Posterior cingulate gyrus (tissue), 11 donors: ENCODE measurements around the gene RASGRF2.
"Not testable (repeated sequence)": the region's sequence is repeated elsewhere in the genome, so short reads cannot be mapped to it uniquely, and the experiment has no call there.

ENCODE experiments used
- DNase-seq, 10 donors: peaks; one replicate each; pipeline versions ENCODE4 v3.0.0 to v3.0.0-alpha.2; 2020 to 2021; ENCODE audit warnings: mixed read lengths in 3 of 10
- intact Hi-C: fragments of 100-400 bp; cut with DNase I; formaldehyde crosslinking; loops from one replicate; pipeline ENCODE4 v1.15.1; 2023

Gene RASGRF2

DNA sequence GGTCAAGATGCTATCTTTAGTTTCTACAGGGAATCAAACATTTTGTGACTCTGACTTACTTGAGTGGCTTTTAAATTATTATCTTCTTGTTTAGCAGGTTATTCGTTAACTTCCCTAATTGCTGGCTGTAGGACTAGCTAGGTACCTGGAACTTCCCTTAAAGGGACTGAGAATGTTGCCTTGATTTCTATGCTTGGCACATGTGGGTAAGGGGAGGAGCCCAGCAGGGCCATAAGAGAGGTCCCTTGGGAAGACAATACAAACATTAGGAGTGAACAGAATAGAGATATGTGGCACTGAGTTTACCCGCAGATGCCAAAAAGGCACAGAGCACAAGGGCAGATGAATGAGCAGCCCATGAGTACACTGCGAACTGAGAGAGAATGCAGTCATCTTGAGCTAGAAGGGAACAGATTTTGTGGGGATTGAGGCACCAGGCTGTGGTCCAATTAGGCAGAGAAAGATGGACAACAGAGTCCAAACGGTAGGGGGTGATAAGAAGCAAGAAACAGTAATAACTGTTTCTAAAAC is 282.8 kb downstream of the RASGRF2 start:
- no peak for DNase-seq
- intact Hi-C loops: no loop called here

GRCh38 chr5:81244451-81244850 is 284.3 kb downstream of the RASGRF2 start:
- intact Hi-C loops: no loop called here

GRCh38 chr5:81245871-81246235 is 285.7 kb downstream of the RASGRF2 start:
- no peak for DNase-seq
- intact Hi-C loops: no loop called here

More at GRCh38 chr5:81244451-81244850, 284.3 kb downstream of the RASGRF2 start:
- DNase-seq: no peak

DNA sequence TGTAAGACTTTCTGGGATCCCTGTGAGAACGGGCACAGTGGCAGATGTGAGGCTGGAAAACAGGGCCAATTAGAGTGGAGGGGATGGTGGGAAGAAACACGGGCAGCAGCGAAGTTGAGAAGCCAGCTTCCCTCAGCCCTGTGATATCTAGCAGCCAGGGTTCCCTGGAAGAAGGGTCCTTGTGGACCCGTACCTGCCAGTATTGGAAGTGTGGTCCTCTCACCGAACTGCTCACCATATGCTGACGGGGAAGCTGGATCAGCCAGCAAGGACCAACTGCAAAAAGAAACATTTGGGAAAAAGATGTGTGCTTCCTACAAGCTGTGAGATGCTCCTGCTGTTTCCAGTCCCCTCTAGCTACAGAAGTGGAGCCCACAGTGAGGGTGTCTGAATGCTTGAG is 286.5 kb downstream of the RASGRF2 start:
- intact Hi-C loops: no loop called here
- DNase-seq: no peak

GRCh38 chr5:81247441-81247972 is 287.3 kb downstream of the RASGRF2 start:
- intact Hi-C loops: no loop called here
- DNase-seq: no peak

DNA sequence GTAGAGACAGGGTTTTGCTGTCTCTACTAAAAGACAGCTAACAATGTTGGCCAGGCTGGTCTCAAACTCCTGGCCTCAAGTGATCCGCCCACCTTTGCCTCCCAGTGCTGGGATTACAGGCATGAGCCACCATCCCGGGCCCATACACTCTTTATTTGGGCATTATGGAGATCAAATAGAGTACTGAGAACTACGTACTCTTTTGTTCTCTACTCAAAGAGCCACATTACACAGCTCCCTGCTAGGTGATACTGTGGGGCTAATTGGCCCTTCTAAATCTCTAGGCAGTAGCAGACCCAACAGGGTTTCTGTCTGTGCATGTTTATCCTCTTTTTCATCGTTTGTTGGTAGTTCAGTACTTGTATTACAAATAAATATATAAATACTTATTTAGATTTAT is 289.1 kb downstream of the RASGRF2 start:
- intact Hi-C loops: no loop called here
- no peak for DNase-seq

DNA sequence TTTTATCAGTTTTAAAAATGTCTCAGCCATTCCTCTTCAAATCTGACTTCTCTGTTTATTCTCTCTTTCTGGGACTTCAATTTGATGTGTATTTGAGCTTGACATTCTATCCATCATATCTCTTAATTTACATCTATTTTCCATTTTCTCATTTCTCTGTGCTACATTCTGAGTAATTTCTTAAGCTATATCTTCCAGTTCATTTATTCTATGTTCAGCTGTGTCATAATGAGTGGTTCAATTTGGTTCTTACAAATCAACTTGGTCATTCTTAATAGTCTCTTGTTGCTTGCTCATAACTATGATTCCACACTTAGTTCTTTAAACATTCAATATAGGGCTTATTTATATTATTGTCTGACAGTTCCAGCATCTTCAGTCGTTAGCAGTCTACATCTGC is 289.8 kb downstream of the RASGRF2 start:
- DNase-seq: no peak
- intact Hi-C loops: no loop called here

DNA sequence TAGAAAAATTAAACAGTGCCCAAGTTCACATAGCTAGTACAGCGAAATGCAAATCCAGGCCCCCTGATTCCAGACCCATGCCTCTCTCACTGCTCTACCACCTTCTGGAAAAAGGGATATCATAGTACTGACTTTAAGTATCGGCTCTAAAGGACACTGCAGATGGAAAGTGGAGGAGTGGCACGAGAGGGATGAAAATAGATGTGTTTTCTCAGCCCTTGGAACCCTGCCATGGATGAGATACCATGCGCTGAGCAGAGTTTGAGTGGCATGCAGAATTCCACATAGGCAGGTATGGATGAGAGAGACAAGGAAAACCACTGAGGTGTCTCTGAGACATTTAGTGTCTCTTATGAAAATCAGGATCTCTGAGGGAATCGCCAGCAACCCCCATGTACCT is 291.8 kb downstream of the RASGRF2 start:
- DNase-seq: no peak
- intact Hi-C loops: no loop called here

DNA sequence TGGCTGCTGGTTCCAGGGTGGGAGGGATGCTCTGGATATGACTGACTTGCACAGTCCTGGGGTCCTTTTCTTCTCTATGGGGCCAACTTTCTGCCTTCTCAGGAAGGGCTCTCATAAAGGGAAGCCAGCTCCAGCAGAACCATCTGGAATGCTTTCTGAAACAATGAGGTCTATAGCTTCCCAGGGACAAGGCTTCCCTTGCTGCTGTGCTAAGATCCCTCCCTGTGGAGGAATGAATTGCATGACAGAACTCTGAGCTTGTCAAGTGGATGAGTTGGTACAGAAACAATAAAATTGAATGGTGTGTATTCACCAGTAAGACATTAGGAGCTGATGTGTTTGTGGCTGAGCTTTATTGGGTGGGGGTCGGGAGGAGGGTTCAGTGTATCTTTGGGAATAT is 292.7 kb downstream of the RASGRF2 start:
- intact Hi-C loops: no loop called here
- no peak for DNase-seq

- intact Hi-C loops: no loop called here
- peak in 1 of 10 donors; percentile 19 for DNase-seq
Observed at GRCh38 chr5:81253875-81254274, 293.7 kb downstream of the RASGRF2 start.

DNA sequence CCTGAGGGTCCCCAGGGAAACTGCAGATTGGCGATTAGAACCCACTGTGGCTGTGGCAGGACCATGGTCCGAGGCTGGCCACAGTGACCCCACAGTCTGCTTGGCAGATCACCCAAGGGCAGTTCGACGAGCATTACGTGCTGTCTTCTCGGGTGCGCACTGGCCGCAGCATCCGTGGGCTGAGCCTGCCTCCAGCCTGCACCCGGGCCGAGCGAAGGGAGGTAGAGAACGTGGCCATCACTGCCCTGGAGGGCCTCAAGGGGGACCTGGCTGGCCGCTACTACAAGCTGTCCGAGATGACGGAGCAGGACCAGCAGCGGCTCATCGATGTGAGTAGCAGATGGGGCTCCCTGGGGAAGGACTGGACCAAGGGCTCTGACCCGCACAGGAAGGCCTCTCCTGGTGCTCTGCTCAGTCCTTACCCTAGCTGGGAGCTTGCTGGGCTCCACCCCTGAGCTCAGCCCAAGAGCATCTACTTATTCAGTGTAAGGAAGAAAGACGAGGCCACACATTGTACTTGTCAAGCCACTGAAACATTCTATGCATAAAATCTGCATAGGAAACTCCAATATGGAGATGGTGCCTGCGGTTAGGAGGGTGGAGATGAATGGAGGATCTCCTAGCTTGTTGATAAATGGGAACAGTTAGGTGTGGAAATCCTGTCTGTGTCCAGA is 294.9 kb downstream of the RASGRF2 start:
- intact Hi-C loops: no loop called here
- DNase-seq: peak in 1 of 10 donors; percentile 69

GRCh38 chr5:81256766-81257165 is 296.6 kb downstream of the RASGRF2 start:
- intact Hi-C loops: no loop called here
- DNase-seq: peak in 1 of 10 donors; percentile 45

DNA sequence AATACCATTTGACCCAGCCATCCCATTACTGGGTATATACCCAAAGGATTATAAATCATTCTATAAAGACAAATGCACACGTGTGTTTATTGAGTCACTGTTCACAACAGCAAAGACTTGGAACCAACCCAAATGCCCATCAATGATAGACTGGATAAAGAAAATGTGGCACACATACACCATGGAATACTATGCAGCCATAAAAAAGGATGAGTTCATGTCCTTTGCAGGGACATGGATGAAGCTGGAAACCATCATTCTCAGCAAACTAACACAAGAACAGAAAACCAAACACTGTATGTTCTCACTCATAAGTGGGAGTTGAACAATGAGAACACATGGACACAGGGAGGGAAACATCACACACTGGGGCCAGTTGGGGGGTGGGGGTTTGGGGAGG is 302.6 kb downstream of the RASGRF2 start:
- intact Hi-C loops, DNase-seq: not testable (repeated sequence)

- intact Hi-C loops: no loop called here
- DNase-seq: no peak
Observed at GRCh38 chr5:81265101-81265500, 304.9 kb downstream of the RASGRF2 start.

- intact Hi-C loops: no loop called here
- no peak for DNase-seq
Observed at GRCh38 chr5:81268521-81269196, 308.5 kb downstream of the RASGRF2 start.

- no peak for DNase-seq
- intact Hi-C loops: no loop called here
Observed at GRCh38 chr5:81269751-81270393, 309.7 kb downstream of the RASGRF2 start.

DNA sequence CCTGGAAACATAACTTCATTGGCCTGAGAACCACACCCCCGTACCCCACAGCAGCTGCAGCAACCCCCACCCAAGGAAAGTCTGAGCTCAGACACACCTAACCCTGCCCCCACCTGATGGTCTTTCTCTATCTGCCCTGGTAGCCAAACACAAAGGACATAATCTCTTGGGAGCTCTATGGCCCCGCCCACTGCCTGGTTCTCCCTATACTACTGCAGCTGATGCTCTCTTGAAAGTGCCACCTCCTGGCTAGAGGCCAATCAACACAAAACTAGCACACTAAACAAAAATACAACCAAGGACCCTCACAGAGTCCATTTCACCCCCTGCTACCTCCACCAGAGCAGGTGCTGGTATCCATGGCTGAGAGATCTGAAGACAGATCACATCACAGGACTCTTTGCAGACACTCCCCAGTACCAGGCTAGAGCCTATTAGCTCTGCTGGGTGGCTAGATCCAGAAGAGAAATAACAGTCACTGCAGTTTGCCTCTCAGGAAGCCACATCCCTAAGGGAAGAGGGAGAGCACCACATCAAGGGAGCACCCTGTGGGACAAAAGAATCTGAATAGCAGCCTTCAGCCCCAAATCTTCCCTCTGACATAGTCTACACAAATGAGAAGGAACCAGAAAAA is 310.3 kb downstream of the RASGRF2 start:
- DNase-seq, intact Hi-C loops: not testable (repeated sequence)
